ENCODE results near the gene IP6K3. TPM values are rescaled to one million over a fixed set of nuclear protein-coding genes. Genes with fewer than 3 reads are reported as not detected.

The IP6K3 gene
- total and polyA plus RNA-seq, 2 donors (not counting 1 experiment from before 2014, with no cell fraction given): not detected

DNA sequence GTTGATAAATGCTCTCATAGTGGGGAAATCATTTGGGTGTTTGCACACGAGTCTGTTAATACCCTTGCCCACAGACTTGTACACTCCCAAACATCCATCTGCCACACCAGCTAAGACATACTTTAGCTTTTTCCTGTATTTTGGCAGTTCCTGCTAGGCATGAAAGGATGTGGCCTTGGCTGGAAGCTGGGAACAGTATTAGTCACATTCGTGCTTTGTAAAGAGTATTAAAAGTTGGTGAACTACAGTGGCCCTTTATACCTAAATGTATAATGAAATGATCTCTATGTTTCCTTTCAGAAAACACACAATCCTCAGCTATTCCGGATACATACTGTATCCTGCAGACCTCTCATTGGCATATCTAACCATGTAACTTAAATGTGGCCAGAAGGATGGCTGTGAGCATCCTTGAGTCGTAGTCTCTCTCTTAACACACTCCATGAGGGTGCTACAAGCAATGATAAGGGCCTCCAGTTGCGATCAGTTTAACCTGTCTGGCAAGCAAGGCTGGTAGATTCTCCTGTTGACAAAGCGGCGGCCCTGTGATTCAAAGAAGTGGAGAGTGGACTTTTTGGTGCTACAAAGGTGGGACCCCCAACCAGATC lies 40.7 kb upstream of the IP6K3 start:
- WGBS (ENCODE audit: insufficient coverage): 75% methylated on average over 4 of the region's 7 CpGs
- DNase-seq (no peak), ATAC-seq (ENCODE audit: low read depth) (no peak)
- Histone ChIP-seq H3K27ac (ENCODE audit: low read length in 2 of 2) (peak overlapping the region; percentile 78 to 89), H3K79me2 (ENCODE audit: control insufficient read depth, insufficient read depth, low read length) (peaks cover 57% of the 10 kb centered on the region), H3K4me1 (ENCODE audit: control insufficient read depth in 2 of 2, insufficient read depth in 2 of 2, low read length in 2 of 2) (peaks cover 34 to 37% of the 10 kb centered on the region in 2 donors), H3K4me3 (ENCODE audit: control extremely low read depth in 1 of 5, extremely low read depth in 1 of 5, insufficient read depth in 1 of 5, low read depth in 2 of 5, low read length in 4 of 5) (peak overlapping the region; percentile 11 to 89 (median 73)), H3K4me2 (replicated peaks; ENCODE audit: low read depth, low read length, poor library complexity, severe bottlenecking) (peak overlapping the region; percentile 84), H3K9me3 (ENCODE audit: control extremely low read depth in 1 of 3, control insufficient read depth in 2 of 3, insufficient read depth in 1 of 3, low read length in 2 of 3) (no peaks in the 10 kb centered on the region), H3K9ac (ENCODE audit: low read length) (peak overlapping the region; percentile 93), H4K20me1 (ENCODE audit: control insufficient read depth, insufficient read depth, low read length, poor library complexity, severe bottlenecking) (peaks cover 55% of the 10 kb centered on the region), H2AFZ (ENCODE audit: insufficient read depth, low read depth, low read length, poor library complexity, severe bottlenecking) (no peak overlapping the region), H3K27me3 (replicated peaks in 1 of 4; ENCODE audit: control extremely low read depth in 1 of 4, control insufficient read depth in 3 of 4, insufficient read depth in 4 of 4, low read length in 3 of 4) (peaks cover 0 to under 1% (median 0%) of the 10 kb centered on the region in 4 experiments), H3K36me3 (replicated peaks in 1 of 2; ENCODE audit: control extremely low read depth in 1 of 2, control insufficient read depth in 1 of 2, extremely low read depth in 1 of 2, insufficient read depth in 2 of 2, low read length in 1 of 2) (peaks cover 2 to 29% of the 10 kb centered on the region in 2 experiments)
- no peaks in the 10 kb centered on the region for H3K27me3 Mint-ChIP-seq
- TF ChIP-seq EZH2 (IDR thresholded peaks at IDR 0.05; ENCODE audit: borderline replicate concordance, insufficient read depth, low read depth, low read length, poor library complexity, severe bottlenecking): no peak
- TF ChIP-seq, protein P1, sequence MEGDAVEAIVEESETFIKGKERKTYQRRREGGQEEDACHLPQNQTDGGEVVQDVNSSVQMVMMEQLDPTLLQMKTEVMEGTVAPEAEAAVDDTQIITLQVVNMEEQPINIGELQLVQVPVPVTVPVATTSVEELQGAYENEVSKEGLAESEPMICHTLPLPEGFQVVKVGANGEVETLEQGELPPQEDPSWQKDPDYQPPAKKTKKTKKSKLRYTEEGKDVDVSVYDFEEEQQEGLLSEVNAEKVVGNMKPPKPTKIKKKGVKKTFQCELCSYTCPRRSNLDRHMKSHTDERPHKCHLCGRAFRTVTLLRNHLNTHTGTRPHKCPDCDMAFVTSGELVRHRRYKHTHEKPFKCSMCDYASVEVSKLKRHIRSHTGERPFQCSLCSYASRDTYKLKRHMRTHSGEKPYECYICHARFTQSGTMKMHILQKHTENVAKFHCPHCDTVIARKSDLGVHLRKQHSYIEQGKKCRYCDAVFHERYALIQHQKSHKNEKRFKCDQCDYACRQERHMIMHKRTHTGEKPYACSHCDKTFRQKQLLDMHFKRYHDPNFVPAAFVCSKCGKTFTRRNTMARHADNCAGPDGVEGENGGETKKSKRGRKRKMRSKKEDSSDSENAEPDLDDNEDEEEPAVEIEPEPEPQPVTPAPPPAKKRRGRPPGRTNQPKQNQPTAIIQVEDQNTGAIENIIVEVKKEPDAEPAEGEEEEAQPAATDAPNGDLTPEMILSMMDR (IDR thresholded peaks at IDR 0.05): no peak
- peaks cover 49% of the 10 kb centered on the region for H3K4me1 Mint-ChIP-seq
- ChIA-PET CTCF (interaction anchor here (1.2 to 5.6 kb wide), 3 partner anchors 8 to 241 kb away, joined by 3 to 48 read pairs (median 3); no protein-coding TSS in a partner anchor), POLR2A (interaction anchor here (0.6 to 0.9 kb wide), 2 partner anchors 76 to 402 kb away, joined by 3 to 4 read pairs; partner anchors contain the start of gene UQCC2)
- H3K4me3 Mint-ChIP-seq: peak overlapping the region; percentile 93
- peak overlapping the region; percentile 97 for H3K27ac Mint-ChIP-seq
- no peaks in the 10 kb centered on the region for H3K9me3 Mint-ChIP-seq (ENCODE audit: insufficient read depth)
- intact Hi-C loops (cut with micrococcal nuclease): loop anchor here (5.0 kb wide), 2 partner anchors 395 to 460 kb away; partner anchors contain the start of genes KIFC1 and SMIM29

DNA sequence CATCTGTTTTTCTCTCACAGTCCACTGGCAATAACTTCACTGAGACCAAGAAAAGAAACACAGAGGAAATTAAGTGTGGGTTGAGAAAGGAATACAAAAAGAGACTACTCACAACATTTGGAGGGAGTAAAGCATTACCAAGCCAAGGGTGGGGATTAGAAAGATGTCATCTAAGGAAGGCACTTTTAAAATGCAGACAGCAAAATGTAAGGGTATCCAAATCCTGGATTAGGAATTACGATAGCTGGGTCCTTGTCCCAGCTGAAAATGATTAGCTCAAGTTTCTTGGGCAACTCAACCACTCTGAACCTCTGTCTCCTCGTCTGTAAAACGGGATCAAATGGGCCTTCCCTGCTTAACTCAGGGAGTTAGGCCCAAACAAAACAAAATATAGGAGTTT lies 40.0 kb upstream of the IP6K3 start:
- peak overlapping the region; percentile 93 for H3K4me3 Mint-ChIP-seq
- CTCF ChIA-PET: interaction anchor here (1.2 to 5.6 kb wide), 2 partner anchors 16 to 242 kb away, joined by 3 to 48 read pairs; no protein-coding TSS in a partner anchor
- no peaks in the 10 kb centered on the region for H3K27me3 Mint-ChIP-seq
- POLR2A ChIA-PET: no interaction called here
- DNase-seq (no peak), ATAC-seq (ENCODE audit: low read depth) (no peak)
- peaks cover 49% of the 10 kb centered on the region for H3K4me1 Mint-ChIP-seq
- H3K36me3 ChIP-seq (replicated peaks in 1 of 2; ENCODE audit: control extremely low read depth in 1 of 2, control insufficient read depth in 1 of 2, extremely low read depth in 1 of 2, insufficient read depth in 2 of 2, low read length in 1 of 2): peaks cover 2 to 36% of the 10 kb centered on the region in 2 experiments
- no peak for TF ChIP-seq EZH2 (IDR thresholded peaks at IDR 0.05; ENCODE audit: borderline replicate concordance, insufficient read depth, low read depth, low read length, poor library complexity, severe bottlenecking)
- TF ChIP-seq, protein P1 (IDR thresholded peaks at IDR 0.05): no peak
- H3K9me3 Mint-ChIP-seq (ENCODE audit: insufficient read depth): no peaks in the 10 kb centered on the region
- no peaks in the 10 kb centered on the region for H3K27me3 ChIP-seq (replicated peaks in 1 of 4; ENCODE audit: control extremely low read depth in 1 of 4, control insufficient read depth in 3 of 4, insufficient read depth in 4 of 4, low read length in 3 of 4)
- peaks cover 34 to 37% of the 10 kb centered on the region in 2 donors for H3K4me1 ChIP-seq (ENCODE audit: control insufficient read depth in 2 of 2, insufficient read depth in 2 of 2, low read length in 2 of 2)
- H3K4me3 ChIP-seq (ENCODE audit: control extremely low read depth in 1 of 5, extremely low read depth in 1 of 5, insufficient read depth in 1 of 5, low read depth in 2 of 5, low read length in 4 of 5): no peak overlapping the region
- peak overlapping the region; percentile 84 for H3K4me2 ChIP-seq (replicated peaks; ENCODE audit: low read depth, low read length, poor library complexity, severe bottlenecking)
- 86% methylated on average over 1 of the region's 3 CpGs for whole genome bisulfite sequencing (ENCODE audit: insufficient coverage)
- peaks cover 62% of the 10 kb centered on the region for H4K20me1 ChIP-seq (ENCODE audit: control insufficient read depth, insufficient read depth, low read length, poor library complexity, severe bottlenecking)
- peak overlapping the region in 1 of 2 donors; percentile 89 for H3K27ac ChIP-seq (ENCODE audit: low read length in 2 of 2)
- intact Hi-C loops (cut with micrococcal nuclease): loop anchor here (5.0 kb wide), 2 partner anchors 394 to 461 kb away; partner anchors contain the start of genes KIFC1 and SMIM29
- H3K27ac Mint-ChIP-seq: no peak overlapping the region
- H3K9ac ChIP-seq (ENCODE audit: low read length): peak overlapping the region; percentile 93
- no peaks in the 10 kb centered on the region for H3K9me3 ChIP-seq (ENCODE audit: control extremely low read depth in 1 of 3, control insufficient read depth in 2 of 3, insufficient read depth in 1 of 3, low read length in 2 of 3)
- no peak overlapping the region for H2AFZ ChIP-seq (ENCODE audit: insufficient read depth, low read depth, low read length, poor library complexity, severe bottlenecking)
- H3K79me2 ChIP-seq (ENCODE audit: control insufficient read depth, insufficient read depth, low read length): peaks cover 62% of the 10 kb centered on the region
